HEK293 (cell line): Measurements from ENCODE around the gene FAM210A.

Source experiments
- CTCF ChIA-PET: fragments of 350-600 bp; formaldehyde crosslinking; extraction: SDS; loops from one replicate; lab custom pipeline; 2021; ENCODE audit warnings: antibody characterized with exemption; lab: Yijun Ruan, JAX
- POLR2A ChIA-PET: fragments of 300-600 bp; formaldehyde crosslinking; extraction: SDS; loops from one replicate; lab custom pipeline; 2020; ENCODE audit warnings: antibody characterized with exemption, inconsistent platforms; lab: Yijun Ruan, JAX
- H3K27ac ChIP-seq: fragments of 200-500 bp; sonication (Bioruptor generic); 2 replicates; pipeline ENCODE4 v1.5.1; 2014; ENCODE audit warnings: low read depth, low read length, control low read depth, inconsistent platforms; ENCODE audit errors: extremely low read depth
- H3K36me3 ChIP-seq, 2 experiments: fragments of 200-500 bp in 1 of 2; sonication (Bioruptor generic) in 1 of 2; 1 replicate in 1 of 2; 2 replicates in 1 of 2; pipeline ENCODE4 v1.5.1; 2014 to 2017; ENCODE audit warnings: inconsistent platforms in 2 of 2, low read length in 2 of 2; ENCODE audit not compliant: control insufficient read depth in 2 of 2, insufficient read depth in 1 of 2
- H3K4me1 ChIP-seq: fragments of 200-500 bp; sonication (Bioruptor generic); 2 replicates; pipeline ENCODE4 v1.5.1; 2014; ENCODE audit warnings: mild to moderate bottlenecking, low read length, inconsistent platforms; ENCODE audit not compliant: control insufficient read depth, insufficient read depth
- H3K4me3 ChIP-seq: 2 replicates; pipeline ENCODE4 v1.5.1; 2011; ENCODE audit warnings: low read depth, mild to moderate bottlenecking, control low read depth, low read length, moderate library complexity
- H3K9me3 ChIP-seq: fragments of 200-500 bp; sonication (Bioruptor generic); 2 replicates; pipeline ENCODE4 v1.5.1; 2014; ENCODE audit warnings: low read depth, low read length, inconsistent platforms; ENCODE audit not compliant: control insufficient read depth, insufficient read depth
- ATF2 ChIP-seq: fragments of 450-650 bp; formaldehyde crosslinking; IDR thresholded peaks from 2 replicates; pipeline ENCODE4 v1.5.1; 2016; ENCODE audit warnings: missing biosample characterization, missing genetic modification characterization, low read depth
- FEZF1 ChIP-seq: fragments of 450-650 bp; formaldehyde crosslinking; IDR thresholded peaks from 2 replicates; pipeline ENCODE4 v1.5.1; 2016; ENCODE audit warnings: missing biosample characterization, missing genetic modification characterization
- GFI1B ChIP-seq: fragments of 450-650 bp; formaldehyde crosslinking; IDR thresholded peaks from 2 replicates; pipeline ENCODE4 v1.5.1; 2016; ENCODE audit warnings: missing biosample characterization, missing genetic modification characterization
- GLI4 ChIP-seq: fragments of 450-650 bp; formaldehyde crosslinking; IDR thresholded peaks from 2 replicates; pipeline ENCODE4 v1.5.1; 2016; ENCODE audit warnings: missing biosample characterization, missing genetic modification characterization
- GLIS2 ChIP-seq: fragments of 450-650 bp; formaldehyde crosslinking; IDR thresholded peaks from 2 replicates; pipeline ENCODE4 v1.5.1; 2016; ENCODE audit warnings: missing biosample characterization, missing genetic modification characterization
- KLF1 ChIP-seq: fragments of 450-650 bp; formaldehyde crosslinking; IDR thresholded peaks from 2 replicates; pipeline ENCODE4 v1.5.1; 2016; ENCODE audit warnings: missing biosample characterization, missing genetic modification characterization
- YY1 ChIP-seq: fragments of 450-650 bp; formaldehyde crosslinking; IDR thresholded peaks from 2 replicates; pipeline ENCODE4 v1.5.1; 2018; ENCODE audit warnings: missing biosample characterization, missing genetic modification characterization
- ZBTB10 ChIP-seq: fragments of 450-650 bp; formaldehyde crosslinking; IDR thresholded peaks from 2 replicates; pipeline ENCODE4 v1.5.1; 2016; ENCODE audit warnings: missing biosample characterization, missing genetic modification characterization
- ZBTB7A ChIP-seq: fragments of 450-650 bp; formaldehyde crosslinking; IDR thresholded peaks from 2 replicates; pipeline ENCODE4 v1.5.1; 2016; ENCODE audit warnings: low read depth, missing biosample characterization, missing genetic modification characterization
- ZNF132 ChIP-seq: fragments of 450-650 bp; formaldehyde crosslinking; IDR thresholded peaks from 2 replicates; pipeline ENCODE4 v1.5.1; 2017; ENCODE audit warnings: missing biosample characterization, missing genetic modification characterization, borderline replicate concordance
- ZNF155 ChIP-seq: fragments of 450-650 bp; formaldehyde crosslinking; IDR thresholded peaks from 2 replicates; pipeline ENCODE4 v1.5.1; 2016; ENCODE audit warnings: missing biosample characterization, missing genetic modification characterization
- ZNF202 ChIP-seq: fragments of 450-650 bp; formaldehyde crosslinking; IDR thresholded peaks from 2 replicates; pipeline ENCODE4 v1.5.1; 2016; ENCODE audit warnings: missing biosample characterization, missing genetic modification characterization, borderline replicate concordance
- ZNF354C ChIP-seq: fragments of 450-650 bp; formaldehyde crosslinking; IDR thresholded peaks from 2 replicates; pipeline ENCODE4 v1.5.1; 2016; ENCODE audit warnings: missing biosample characterization, missing genetic modification characterization, low read depth, borderline replicate concordance
- ZNF37A ChIP-seq: fragments of 450-650 bp; IDR thresholded peaks from 2 replicates; pipeline ENCODE4 v1.5.1; 2018; ENCODE audit warnings: missing biosample characterization, missing genetic modification characterization
- ZNF404 ChIP-seq: fragments of 450-650 bp; formaldehyde crosslinking; IDR thresholded peaks from 2 replicates; pipeline ENCODE4 v1.5.1; 2017; ENCODE audit warnings: missing biosample characterization, missing genetic modification characterization
- ZNF416 ChIP-seq: fragments of 450-650 bp; formaldehyde crosslinking; IDR thresholded peaks from 2 replicates; pipeline ENCODE4 v1.5.1; 2016; ENCODE audit warnings: missing biosample characterization, missing genetic modification characterization
- ZNF645 ChIP-seq: fragments of 450-650 bp; formaldehyde crosslinking; IDR thresholded peaks from 2 replicates; pipeline ENCODE4; 2016; ENCODE audit warnings: missing biosample characterization, missing genetic modification characterization
- ZNF777 ChIP-seq: fragments of 450-650 bp; formaldehyde crosslinking; IDR thresholded peaks from 2 replicates; pipeline ENCODE4 v1.5.1; 2017; ENCODE audit warnings: missing biosample characterization, missing genetic modification characterization, borderline replicate concordance
- ZSCAN18 ChIP-seq: fragments of 450-650 bp; formaldehyde crosslinking; IDR thresholded peaks from 2 replicates; pipeline ENCODE4 v1.5.1; 2016; ENCODE audit warnings: missing biosample characterization, missing genetic modification characterization
- ZSCAN23 ChIP-seq: fragments of 450-650 bp; formaldehyde crosslinking; IDR thresholded peaks from 2 replicates; pipeline ENCODE4 v1.5.1; 2016; ENCODE audit warnings: missing biosample characterization, missing genetic modification characterization

FAM210A gene

GRCh38 chr18:13620818-13621445, 105.4 kb downstream of the FAM210A start (continued):
- no peak for TF ChIP-seq GLI4
- TF ChIP-seq, all 188 proteins: peak for 0

- ChIA-PET CTCF (interaction anchor here (1.0 kb wide), 1 partner anchor 402 kb away, joined by 3 read pairs; the partner anchor contains the start of gene LDLRAD4), POLR2A (no interaction called here)
- TF ChIP-seq ZNF354C (tag by site-specific recombination) (no peak), ZBTB7A (no peak), ZNF777 (no peak)
- no peaks in the 10 kb centered on the region for H3K9me3 ChIP-seq
- no peaks in the 10 kb centered on the region for H3K4me1 ChIP-seq
- H3K36me3 ChIP-seq = no peaks in the 10 kb centered on the region
- H3K27ac ChIP-seq = 0 out of 2 replicates have a peak overlapping the region, but pooled peaks have one; percentile 9
- no peak overlapping the region for H3K4me3 ChIP-seq
These were observed 106.1 kb downstream of the FAM210A start for GRCh38 chr18:13620206-13620672.

- Histone ChIP-seq H3K4me1 (no peaks in the 10 kb centered on the region), H3K36me3 (no peaks in the 10 kb centered on the region), H3K27ac (no peak overlapping the region), H3K4me3 (no peak overlapping the region), H3K9me3 (no peaks in the 10 kb centered on the region)
- ChIA-PET POLR2A (no interaction called here), CTCF (no interaction called here)
- TF ChIP-seq YY1 (tag by site-specific recombination) (no peak), ZNF155 (tag by site-specific recombination) (no peak), KLF1 (tag by site-specific recombination) (no peak), ZNF202 (tag by site-specific recombination) (no peak), ATF2 (tag by site-specific recombination) (no peak), ZNF404 (tag by site-specific recombination) (no peak), ZBTB10 (no peak), ZSCAN18 (tag by site-specific recombination) (no peak), ZNF132 (tag by site-specific recombination) (no peak), GFI1B (tag by site-specific recombination) (no peak), GLIS2 (tag by site-specific recombination) (no peak), ZSCAN23 (no peak), ZNF37A (no peak), ZNF416 (tag by site-specific recombination) (no peak), FEZF1 (tag by site-specific recombination) (no peak), ZNF645 (tag by site-specific recombination) (no peak)
These were observed 106.7 kb downstream of the FAM210A start for GRCh38 chr18:13619505-13620205.
